Measurements from ENCODE around the gene METTL8. TPM values are rescaled to one million over a fixed set of nuclear protein-coding genes. Genes with fewer than 3 reads are reported as not detected.
"Not testable (repeated sequence)": the region's sequence is repeated elsewhere in the genome, so short reads cannot be mapped to it uniquely, and the experiment has no call there.

Gene METTL8
- polyA plus RNA-seq, 1 of the 3 experiments (the other 2 are of a cell fraction) = 5.1 TPM

GRCh38 chr2:171416009-171416926 is 17.5 kb downstream of the METTL8 start:
- Histone ChIP-seq H3K9me3 (no peaks in the 10 kb centered on the region), H3K9ac (no peak overlapping the region), H3K9me2 (no peaks in the 10 kb centered on the region), H3K27me3 (ENCODE audit: insufficient read depth) (no peaks in the 10 kb centered on the region), H3K27ac (ENCODE audit: low read depth in 2 of 2, low read length in 1 of 2) (peak overlapping the region; percentile 56 to 82), H3K4me2 (peak overlapping the region; percentile 49; the same call in 1 of the 2 replicates), H3K4me1 (ENCODE audit: control insufficient read depth in 1 of 2, insufficient read depth in 2 of 2, low read depth in 1 of 2, low read length in 1 of 2) (peaks cover 0 to 17% of the 10 kb centered on the region in 2 experiments; a peak in 2 of 4 replicates), H3K4me3 (ENCODE audit: low read depth in 2 of 2, low read length in 1 of 2) (peak overlapping the region; percentile 17 to 42; a peak in 3 of 4 replicates), H3K79me2 (ENCODE audit: insufficient read depth) (peaks cover 8% of the 10 kb centered on the region), H3K36me3 (replicated peaks in 1 of 2; ENCODE audit: control insufficient read depth in 1 of 2, insufficient read depth in 2 of 2, low read length in 1 of 2) (no peaks in the 10 kb centered on the region), H2AFZ (ENCODE audit: low read depth) (peak overlapping the region; percentile 83), H4K20me1 (ENCODE audit: insufficient read depth) (no peaks in the 10 kb centered on the region), H3F3A (replicated peaks; ENCODE audit: insufficient read depth) (peaks cover 7% of the 10 kb centered on the region)
- TF ChIP-seq NFIC (IDR thresholded peaks at IDR 0.05; ENCODE audit: borderline replicate concordance) (no peak), MXI1 (IDR thresholded peaks at IDR 0.05; ENCODE audit: low read depth, low read length) (no peak; the same call in 1 of the 2 replicates), RCOR1 (IDR thresholded peaks at IDR 0.05; ENCODE audit: low read length) (peak; percentile 66), RFX5 (IDR thresholded peaks at IDR 0.05; ENCODE audit: low read length) (peak; percentile 17; the same call in 1 of the 2 replicates), MAX (IDR thresholded peaks at IDR 0.05; ENCODE audit: low read depth) (no peak; the same call in 1 of the 2 replicates), ELF1 (IDR thresholded peaks at IDR 0.05) (no peak), EZH2phosphoT487 (IDR thresholded peaks at IDR 0.05; ENCODE audit: borderline replicate concordance, low read depth) (no peak), CHD2 (IDR thresholded peaks at IDR 0.05; ENCODE audit: low read length, partially characterized antibody) (peak; percentile 10), PBX3 (IDR thresholded peaks at IDR 0.05) (peak; percentile 66; the same call in 1 of the 2 replicates), SIN3A (IDR thresholded peaks at IDR 0.05; ENCODE audit: borderline replicate concordance, low read depth, low read length) (0 out of 2 replicates have a peak, but pooled peaks have one; percentile 50), FOXM1 (IDR thresholded peaks at IDR 0.05; ENCODE audit: low read depth) (no peak), RAD21 (IDR thresholded peaks at IDR 0.05; ENCODE audit: low read length) (peak; percentile 94), POLR2AphosphoS5 (IDR thresholded peaks at IDR 0.05; ENCODE audit: low read depth, low read length) (no peak; the same call in 1 of the 2 replicates), USF1 (IDR thresholded peaks at IDR 0.05; ENCODE audit: borderline replicate concordance, low read depth) (no peak), TAF1 (IDR thresholded peaks at IDR 0.05; ENCODE audit: borderline replicate concordance, low read depth, low read length) (no peak), RXRA (IDR thresholded peaks at IDR 0.05; ENCODE audit: borderline replicate concordance, low read depth) (no peak), CTCF (IDR thresholded peaks at IDR 0.05) (peak; percentile 91), SMC3 (IDR thresholded peaks at IDR 0.05; ENCODE audit: low read depth, low read length) (peak; percentile 96), TCF12 (IDR thresholded peaks at IDR 0.05) (peak; percentile 73), GABPA (IDR thresholded peaks at IDR 0.05; ENCODE audit: low read depth) (no peak)
- DNase-seq = peak; percentile 74
- POLR2A ChIA-PET = interaction anchor here (0.9 to 1.4 kb wide), 5 partner anchors 15 to 487 kb away, joined by 4 to 9 read pairs (median 5); partner anchors contain the start of genes GORASP2 and TLK1
- WGBS (ENCODE audit: low lambda C conversion rate) = 26% methylated on average over 7 of the region's 7 CpGs
- CTCF ChIA-PET = interaction anchor here (0.6 to 4.6 kb wide), 43 partner anchors 9 to 601 kb away, joined by 3 to 70 read pairs (median 4); partner anchors contain the start of genes CYBRD1, DCAF17, GORASP2 and METTL8

GRCh38 chr2:171414645-171415044 is 19.1 kb downstream of the METTL8 start:
- H3K4me2 ChIP-seq = not testable (repeated sequence)
- peaks cover 19% of the 10 kb centered on the region for H3K79me2 ChIP-seq (ENCODE audit: insufficient read depth)

More at GRCh38 chr2:171414645-171415044, 19.1 kb downstream of the METTL8 start:
- H3K27me3 ChIP-seq (ENCODE audit: insufficient read depth); H3K27ac ChIP-seq (ENCODE audit: low read depth in 2 of 2, low read length in 1 of 2); H2AFZ ChIP-seq (ENCODE audit: low read depth); H3K4me3 ChIP-seq (ENCODE audit: low read depth in 2 of 2, low read length in 1 of 2); H3K9me3 ChIP-seq; DNase-seq; POLR2A ChIA-PET; H4K20me1 ChIP-seq (ENCODE audit: insufficient read depth); H3K9me2 ChIP-seq; H3K9ac ChIP-seq; H3K36me3 ChIP-seq (replicated peaks in 1 of 2; ENCODE audit: control insufficient read depth in 1 of 2, insufficient read depth in 2 of 2, low read length in 1 of 2): not testable (repeated sequence)
- CTCF ChIA-PET = interaction anchor here (4.6 kb wide), 1 partner anchor 441 kb away, joined by 70 read pairs; no protein-coding TSS in a partner anchor
- H3F3A ChIP-seq (replicated peaks; ENCODE audit: insufficient read depth) = peaks cover 10% of the 10 kb centered on the region
- peaks cover 1 to 31% of the 10 kb centered on the region in 2 experiments for H3K4me1 ChIP-seq (ENCODE audit: control insufficient read depth in 1 of 2, insufficient read depth in 2 of 2, low read depth in 1 of 2, low read length in 1 of 2)
- 83% methylated on average over 4 of the region's 4 CpGs for WGBS (ENCODE audit: low lambda C conversion rate)
